ENCODE results near the gene CHRNA9. TPM values are rescaled to one million over a fixed set of nuclear protein-coding genes. Genes with fewer than 3 reads are reported as not detected.

CHRNA9 gene
- total RNA-seq, 2 donors from 2014 or later: not detected

DNA sequence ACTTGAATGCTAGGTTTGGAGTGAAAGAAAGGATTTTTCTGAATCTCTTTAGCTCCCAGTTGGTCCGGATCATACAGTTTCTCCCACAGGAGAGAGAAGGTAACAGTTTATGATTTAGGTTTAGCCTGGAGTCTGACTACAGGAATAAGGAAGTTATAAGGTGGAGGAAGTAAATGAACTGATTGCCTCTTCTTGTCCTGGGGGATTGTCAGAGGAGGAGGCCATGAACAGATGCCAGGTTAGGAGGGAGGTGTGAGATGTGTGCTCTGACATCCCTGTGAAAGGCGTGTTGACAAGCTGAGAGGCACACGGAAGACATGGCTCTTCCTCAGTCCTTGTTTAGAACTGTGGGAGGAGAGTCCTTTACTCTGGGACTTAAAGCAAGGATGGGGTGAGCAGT lies 64.4 kb downstream of the CHRNA9 start:
- Histone ChIP-seq H3K36me3 (replicated peaks in 1 of 2; ENCODE audit: insufficient read depth in 1 of 2, low read depth in 2 of 2) (no peaks in the 10 kb centered on the region), H3K4me1 (peaks cover 48% of the 10 kb centered on the region), H3K27me3 (no peaks in the 10 kb centered on the region), H3K4me3 (no peak overlapping the region), H3K9me3 (no peaks in the 10 kb centered on the region), H3K27ac (no peak overlapping the region)
- intact Hi-C loops (cut with DNase I): no loop called here
- DNase-seq (no peak), ATAC-seq (no peak)
- WGBS, 2 donors: 89 to 96% methylated on average over 3 of the region's 3 CpGs
- TF ChIP-seq CTCF (IDR thresholded peaks at IDR 0.05) (no peak), POLR2A (IDR thresholded peaks at IDR 0.05) (no peak)

- 94 to 95% methylated on average over 6 of the region's 6 CpGs for WGBS, 2 donors
- Histone ChIP-seq H3K27ac (no peak overlapping the region), H3K4me1 (peaks cover 48% of the 10 kb centered on the region), H3K9me3 (no peaks in the 10 kb centered on the region), H3K27me3 (no peaks in the 10 kb centered on the region), H3K36me3 (replicated peaks in 1 of 2; ENCODE audit: insufficient read depth in 1 of 2, low read depth in 2 of 2) (no peaks in the 10 kb centered on the region), H3K4me3 (no peak overlapping the region)
- ATAC-seq (no peak), DNase-seq (no peak)
- intact Hi-C loops (cut with DNase I): no loop called here
- TF ChIP-seq CTCF (IDR thresholded peaks at IDR 0.05) (no peak), POLR2A (IDR thresholded peaks at IDR 0.05) (no peak)
These were observed 66.0 kb downstream of the CHRNA9 start for GRCh38 chr4:40401096-40401495.

- TF ChIP-seq CTCF (IDR thresholded peaks at IDR 0.05) (no peak), POLR2A (IDR thresholded peaks at IDR 0.05) (no peak)
- Histone ChIP-seq H3K4me3 (no peak overlapping the region), H3K27me3 (no peaks in the 10 kb centered on the region), H3K27ac (no peak overlapping the region), H3K9me3 (no peaks in the 10 kb centered on the region), H3K4me1 (peaks cover 44% of the 10 kb centered on the region), H3K36me3 (replicated peaks in 1 of 2; ENCODE audit: insufficient read depth in 1 of 2, low read depth in 2 of 2) (no peaks in the 10 kb centered on the region)
- intact Hi-C loops (cut with DNase I): no loop called here
- ATAC-seq (no peak), DNase-seq (no peak)
- 78 to 82% methylated on average over 8 of the region's 8 CpGs for WGBS, 2 donors
These were observed 66.5 kb downstream of the CHRNA9 start for GRCh38 chr4:40401631-40402030.

- H3K9me3 ChIP-seq: no peaks in the 10 kb centered on the region
- ATAC-seq: no peak
- intact Hi-C loops (cut with DNase I): no loop called here
- no peaks in the 10 kb centered on the region for H3K27me3 ChIP-seq
- peaks cover 40% of the 10 kb centered on the region for H3K4me1 ChIP-seq
- TF ChIP-seq CTCF (IDR thresholded peaks at IDR 0.05) (no peak), POLR2A (IDR thresholded peaks at IDR 0.05) (no peak)
- H3K4me3 ChIP-seq: no peak overlapping the region
- no peaks in the 10 kb centered on the region for H3K36me3 ChIP-seq (replicated peaks in 1 of 2; ENCODE audit: insufficient read depth in 1 of 2, low read depth in 2 of 2)
- peak overlapping the region; percentile 95 to 97 (median 96) for H3K27ac ChIP-seq
- no peak for DNase-seq
- WGBS, 2 donors: 62 to 89% methylated on average over 1 of the region's 1 CpG
These were observed 67.4 kb downstream of the CHRNA9 start for GRCh38 chr4:40402556-40402955.

- Histone ChIP-seq H3K27ac (peak overlapping the region; percentile 95 to 97 (median 96)), H3K4me1 (peaks cover 40% of the 10 kb centered on the region), H3K9me3 (no peaks in the 10 kb centered on the region), H3K36me3 (replicated peaks in 1 of 2; ENCODE audit: insufficient read depth in 1 of 2, low read depth in 2 of 2) (no peaks in the 10 kb centered on the region), H3K4me3 (no peak overlapping the region), H3K27me3 (no peaks in the 10 kb centered on the region)
- intact Hi-C loops (cut with DNase I): no loop called here
- DNase-seq (peak in 1 of 4 donors; percentile 38), ATAC-seq (no peak)
- TF ChIP-seq CTCF (IDR thresholded peaks at IDR 0.05) (no peak), POLR2A (IDR thresholded peaks at IDR 0.05) (peak in 1 of 3 donors; percentile 10)
- WGBS, 2 donors: 41 to 50% methylated on average over 5 of the region's 5 CpGs
These were observed 67.9 kb downstream of the CHRNA9 start for GRCh38 chr4:40403081-40403480.
